ENCODE results near the gene PTH2R.
"Not testable (repeated sequence)": the region's sequence is repeated elsewhere in the genome, so short reads cannot be mapped to it uniquely, and the experiment has no call there.

The PTH2R gene, protein sequence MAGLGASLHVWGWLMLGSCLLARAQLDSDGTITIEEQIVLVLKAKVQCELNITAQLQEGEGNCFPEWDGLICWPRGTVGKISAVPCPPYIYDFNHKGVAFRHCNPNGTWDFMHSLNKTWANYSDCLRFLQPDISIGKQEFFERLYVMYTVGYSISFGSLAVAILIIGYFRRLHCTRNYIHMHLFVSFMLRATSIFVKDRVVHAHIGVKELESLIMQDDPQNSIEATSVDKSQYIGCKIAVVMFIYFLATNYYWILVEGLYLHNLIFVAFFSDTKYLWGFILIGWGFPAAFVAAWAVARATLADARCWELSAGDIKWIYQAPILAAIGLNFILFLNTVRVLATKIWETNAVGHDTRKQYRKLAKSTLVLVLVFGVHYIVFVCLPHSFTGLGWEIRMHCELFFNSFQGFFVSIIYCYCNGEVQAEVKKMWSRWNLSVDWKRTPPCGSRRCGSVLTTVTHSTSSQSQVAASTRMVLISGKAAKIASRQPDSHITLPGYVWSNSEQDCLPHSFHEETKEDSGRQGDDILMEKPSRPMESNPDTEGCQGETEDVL

DNA sequence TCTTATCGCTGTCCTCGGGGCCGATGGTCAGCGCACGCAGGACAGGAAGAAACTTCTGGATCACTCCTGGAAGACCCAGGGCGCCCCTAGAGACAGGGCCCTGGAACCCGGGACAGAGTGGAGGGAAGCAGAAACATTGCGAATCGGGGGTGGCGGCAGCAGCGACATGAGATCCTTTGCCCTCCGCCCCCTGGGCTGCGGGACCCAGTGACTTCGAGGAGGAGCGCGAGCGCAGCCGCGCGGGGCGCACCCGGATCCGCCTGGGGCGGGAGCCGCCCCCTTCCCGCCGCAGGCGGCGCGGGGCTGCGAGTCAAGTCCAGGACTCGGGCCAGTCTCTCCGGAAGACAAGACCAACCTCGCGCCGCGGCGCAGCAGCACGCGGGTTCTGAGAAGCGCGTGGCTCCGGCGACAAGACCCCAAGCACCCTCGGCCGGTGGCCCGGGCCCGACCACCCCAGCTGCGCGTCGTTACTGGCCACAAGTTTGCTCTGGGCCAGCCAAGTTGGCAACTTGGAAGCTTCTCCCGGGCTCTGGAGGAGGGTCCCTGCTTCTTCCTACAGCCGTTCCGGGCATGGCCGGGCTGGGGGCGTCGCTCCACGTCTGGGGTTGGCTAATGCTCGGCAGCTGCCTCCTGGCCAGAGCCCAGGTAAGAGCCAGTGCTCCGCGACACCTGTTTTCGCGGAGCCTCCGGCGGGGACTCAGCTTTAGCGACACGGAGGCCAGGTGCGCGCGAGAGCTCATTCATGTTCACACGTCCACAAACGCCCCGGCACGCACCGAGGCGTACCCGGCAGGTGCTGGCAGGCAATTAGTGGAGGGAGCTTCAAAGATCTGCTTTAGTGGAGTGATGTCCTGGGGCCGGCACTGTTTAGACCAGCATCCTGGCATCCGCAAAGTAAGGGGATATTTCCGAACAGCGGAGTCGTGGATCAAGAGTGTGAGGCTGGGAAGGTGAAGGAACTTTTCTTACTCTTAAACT, at the start of gene PTH2R:
Gene PTH2R, plus strand, starts transcription at position 319 of the 978 bp plus-strand sequence. Its CDS starts 252 bp downstream, at position 571.
- DNase-seq (ENCODE audit: low read depth in 3 of 3, low spot score in 1 of 3) = no peak

DNA sequence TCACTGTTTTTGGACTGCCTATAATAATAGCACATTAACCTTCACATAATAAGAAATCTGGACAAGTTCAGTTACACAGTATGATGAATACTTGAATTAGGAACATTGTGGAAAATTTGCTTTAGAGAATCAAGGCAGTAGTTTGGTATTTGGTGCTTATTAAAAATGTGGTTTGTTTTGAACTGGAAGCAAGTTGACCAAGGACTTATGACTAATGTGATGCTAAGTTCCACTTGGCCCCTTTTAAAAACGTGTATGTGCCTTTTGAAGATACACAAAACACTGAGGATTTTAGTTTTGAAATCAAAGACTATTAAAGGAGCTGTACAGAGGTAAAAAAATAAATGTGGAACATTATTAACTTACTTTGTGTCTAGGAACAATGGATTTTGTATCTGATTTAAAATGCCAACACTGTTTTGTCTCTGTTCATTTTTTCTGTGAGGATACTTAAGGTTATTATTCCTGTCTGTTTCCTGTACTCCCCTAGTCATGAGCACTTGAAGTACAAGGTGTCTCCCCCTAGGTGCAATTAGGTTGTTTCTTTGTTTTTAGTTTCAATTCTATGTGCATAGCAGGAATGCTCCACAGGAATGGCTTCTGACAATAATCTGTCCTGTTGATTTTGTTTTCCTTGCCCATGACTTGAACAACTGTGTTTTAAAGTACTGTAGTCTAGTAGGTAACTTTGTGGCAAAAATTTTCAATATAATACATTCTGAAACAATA, 49.6 kb upstream of the PTH2R start:
- DNase-seq (ENCODE audit: low read depth in 3 of 3, low spot score in 1 of 3) = no peak

DNA sequence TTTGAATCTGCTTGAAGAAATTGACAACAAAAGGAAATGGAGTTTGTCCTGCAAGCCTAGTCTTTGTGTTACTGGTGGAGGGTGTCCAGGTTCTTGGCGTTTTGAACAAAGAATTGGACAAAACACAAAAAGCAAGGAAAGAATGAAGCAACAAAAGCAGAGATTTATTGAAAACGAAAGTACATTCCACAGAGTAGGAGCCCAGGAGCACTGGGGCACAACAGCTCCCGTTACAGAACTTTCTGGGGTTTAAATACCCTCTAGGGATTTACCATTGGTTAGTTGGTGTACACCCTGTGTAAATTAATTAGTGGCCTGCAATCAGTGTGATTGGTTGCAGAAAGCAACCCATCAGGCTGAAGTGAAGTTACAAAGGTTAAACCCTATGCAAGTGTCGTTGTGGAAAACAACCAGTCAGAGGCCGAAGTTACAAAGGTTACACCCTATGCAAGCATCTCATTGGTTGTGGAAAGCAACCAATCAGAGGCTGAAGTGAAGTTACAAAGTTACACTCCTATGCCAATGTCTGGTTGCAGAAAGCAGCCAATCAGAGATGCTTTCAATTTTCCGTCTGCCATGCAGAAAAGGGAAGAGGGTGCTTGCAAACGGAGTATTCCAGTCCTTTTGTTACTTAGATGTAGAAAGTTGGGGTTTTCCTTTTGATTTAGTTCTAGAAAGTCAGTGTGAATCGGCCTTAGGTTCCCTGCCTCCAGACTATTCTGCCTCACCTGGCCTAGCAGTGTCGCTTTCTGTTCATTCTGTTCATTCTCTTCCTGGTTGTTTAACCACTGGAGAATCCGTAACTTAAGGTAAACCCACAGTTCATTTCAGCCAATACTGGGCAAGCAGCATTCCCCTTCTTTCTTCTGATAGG, 47.6 kb upstream of the PTH2R start:
- no peak for DNase-seq (ENCODE audit: low read depth in 3 of 3, low spot score in 1 of 3)

DNA sequence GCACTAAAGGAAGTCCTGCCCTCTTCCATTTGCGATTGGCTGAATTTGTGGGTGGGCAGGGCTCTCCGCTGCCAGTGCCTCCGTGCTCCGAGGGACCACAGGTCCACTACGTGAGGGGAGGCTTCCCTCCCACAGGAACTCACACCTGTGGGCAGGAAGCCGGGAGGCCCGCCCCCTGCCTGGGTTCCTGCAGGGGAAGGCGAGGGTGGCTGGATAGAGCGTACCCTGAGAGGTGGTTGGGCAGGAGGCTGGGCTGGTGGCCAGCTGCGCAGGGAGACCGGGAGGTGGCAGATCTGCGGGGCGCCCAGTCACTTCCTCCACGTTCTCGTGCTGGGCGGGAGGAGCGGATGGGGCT, 47.0 kb upstream of the PTH2R start:
- DNase-seq (ENCODE audit: low read depth in 3 of 3, low spot score in 1 of 3) = no peak

DNA sequence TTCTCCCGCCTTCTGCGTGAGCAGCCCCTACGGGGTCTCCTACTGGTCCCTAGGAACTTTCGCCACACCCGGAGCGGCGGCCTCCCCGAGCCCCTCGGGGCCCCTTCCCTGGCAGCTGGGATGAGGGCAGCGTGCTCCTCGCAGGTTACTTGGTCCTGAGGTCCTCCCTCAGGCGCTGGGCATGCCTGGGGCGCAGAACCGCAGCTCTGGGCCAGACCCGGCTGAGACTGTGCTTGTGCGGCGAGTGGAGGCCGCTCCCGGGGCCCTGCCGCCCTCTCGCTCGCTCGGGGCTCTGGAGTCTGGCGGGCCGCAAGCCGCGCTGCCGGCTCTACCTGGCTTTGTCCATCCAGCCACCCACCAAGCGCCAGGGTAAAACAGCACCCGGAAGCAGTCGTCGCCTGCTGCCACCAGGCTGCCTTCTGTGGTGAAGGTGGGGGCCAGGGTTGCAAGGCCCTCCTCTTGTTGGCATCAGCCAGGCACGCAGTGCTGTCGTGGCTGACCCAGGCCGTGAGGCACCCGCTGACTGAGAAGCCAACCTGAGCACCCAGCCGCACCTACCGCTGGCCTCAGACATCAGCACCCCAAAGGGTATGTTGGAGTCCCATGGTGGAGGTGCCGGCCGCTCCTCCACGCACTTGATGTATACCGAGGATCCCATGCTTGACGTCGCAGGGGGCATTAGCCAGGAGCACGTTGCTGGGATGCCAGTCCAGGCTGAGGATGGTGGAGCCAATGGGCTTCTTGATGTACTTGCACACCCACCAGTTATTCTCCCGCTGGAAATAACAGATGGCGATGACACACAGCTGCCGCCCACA, 46.1 kb upstream of the PTH2R start:
- no peak for DNase-seq (ENCODE audit: low read depth in 3 of 3, low spot score in 1 of 3)

DNA sequence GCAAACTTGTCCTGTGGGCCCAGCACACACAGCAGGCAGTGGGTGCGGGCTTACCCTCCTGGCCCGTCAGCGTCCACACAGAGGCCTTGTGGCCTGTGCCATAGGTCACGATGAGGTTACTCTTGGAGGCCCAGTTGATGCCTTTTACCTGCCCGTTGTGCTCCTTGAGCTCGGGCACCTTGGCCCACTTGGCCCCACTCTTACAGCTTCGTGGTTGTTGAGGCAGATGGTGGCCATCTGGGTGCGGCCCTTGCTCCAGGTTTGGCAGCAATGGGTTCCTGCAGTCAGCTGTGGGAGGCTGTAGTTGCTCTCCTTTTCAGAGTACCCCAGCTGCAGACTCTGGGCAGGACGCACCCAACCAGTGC, 45.5 kb upstream of the PTH2R start:
- DNase-seq (ENCODE audit: low read depth in 3 of 3, low spot score in 1 of 3) = no peak

DNA sequence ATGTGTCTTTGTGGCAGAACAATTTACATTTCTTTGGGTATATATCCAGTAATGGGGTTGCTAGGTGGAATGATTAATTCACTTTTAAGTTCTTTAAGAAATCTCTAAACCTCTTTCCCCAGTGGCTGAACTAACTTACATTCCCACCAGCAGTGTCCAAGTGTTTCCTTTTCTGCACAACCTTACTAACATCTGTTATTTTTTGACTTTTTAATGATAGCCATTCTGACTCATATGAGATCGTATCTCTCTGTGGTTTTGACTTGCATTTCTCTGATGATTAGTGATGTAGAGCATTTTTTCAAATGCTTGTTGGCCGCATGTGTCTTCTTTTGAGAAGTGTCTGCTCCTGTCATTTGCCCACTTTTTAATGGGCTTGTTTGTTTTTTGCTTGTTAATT, 43.1 kb upstream of the PTH2R start:
- no peak for DNase-seq (ENCODE audit: low read depth in 3 of 3, low spot score in 1 of 3)

DNA sequence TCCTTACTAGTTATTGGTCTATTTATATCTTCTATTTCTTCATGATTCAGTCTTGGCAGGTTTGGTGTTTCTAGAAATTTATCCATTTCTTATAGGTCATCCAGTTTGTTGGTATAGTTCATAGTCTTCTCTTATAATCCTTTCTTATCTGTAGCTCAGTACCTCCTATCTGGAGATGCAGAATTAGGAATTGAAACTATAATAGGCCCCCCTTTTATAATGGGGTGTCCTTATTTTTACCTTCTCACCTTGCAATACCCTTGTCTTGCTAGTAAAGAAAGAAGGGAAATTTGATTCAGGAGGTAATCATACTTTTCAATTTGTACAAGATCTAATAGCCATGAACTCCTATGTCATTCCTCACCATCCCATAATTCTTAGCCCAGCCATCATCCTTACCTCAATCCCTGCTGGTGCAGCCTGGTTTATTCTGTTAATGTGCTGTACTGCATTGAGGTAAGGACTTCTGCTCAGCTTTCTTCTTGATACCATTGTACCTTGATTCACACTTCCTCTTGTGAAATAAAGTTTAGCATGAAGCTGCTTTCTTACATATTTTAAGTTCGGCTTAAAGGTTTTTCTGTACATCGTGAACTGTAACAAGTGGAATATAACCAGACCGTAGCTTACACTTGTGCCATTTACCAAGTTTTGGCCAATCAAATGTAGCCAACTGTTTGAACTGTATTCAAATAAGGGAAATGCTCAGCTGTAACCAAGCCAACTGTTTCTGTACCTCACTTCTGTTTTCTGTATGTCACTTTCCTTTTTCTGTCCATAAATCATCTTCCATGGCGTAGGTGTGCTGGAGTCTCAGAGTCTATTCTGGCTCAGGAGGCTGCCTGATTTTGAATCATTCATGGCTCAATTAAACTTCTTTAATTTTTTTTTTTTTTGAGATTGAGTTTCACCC, 40.1 kb upstream of the PTH2R start:
- DNase-seq (ENCODE audit: low read depth in 3 of 3, low spot score in 1 of 3) = no peak

DNA sequence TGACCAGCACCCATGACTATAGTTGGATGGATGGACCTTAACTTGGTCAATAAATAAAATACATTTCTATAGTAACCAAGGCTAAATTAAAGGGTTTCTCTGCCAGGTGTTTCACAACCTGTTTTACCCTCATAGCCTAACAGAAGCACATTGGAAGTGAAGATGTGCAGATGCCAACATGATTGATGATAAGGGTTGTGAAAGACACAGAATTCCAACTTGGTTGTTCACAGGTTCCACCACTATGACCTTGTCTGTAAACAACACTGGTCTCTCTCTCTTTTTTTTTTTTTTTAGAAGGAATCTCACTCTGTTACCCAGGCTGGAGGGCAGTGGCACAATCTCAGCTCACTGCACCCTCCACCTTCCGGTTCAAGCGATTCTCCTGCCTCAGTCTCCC, 37.5 kb upstream of the PTH2R start:
- no peak for DNase-seq (ENCODE audit: low read depth in 3 of 3, low spot score in 1 of 3)

DNA sequence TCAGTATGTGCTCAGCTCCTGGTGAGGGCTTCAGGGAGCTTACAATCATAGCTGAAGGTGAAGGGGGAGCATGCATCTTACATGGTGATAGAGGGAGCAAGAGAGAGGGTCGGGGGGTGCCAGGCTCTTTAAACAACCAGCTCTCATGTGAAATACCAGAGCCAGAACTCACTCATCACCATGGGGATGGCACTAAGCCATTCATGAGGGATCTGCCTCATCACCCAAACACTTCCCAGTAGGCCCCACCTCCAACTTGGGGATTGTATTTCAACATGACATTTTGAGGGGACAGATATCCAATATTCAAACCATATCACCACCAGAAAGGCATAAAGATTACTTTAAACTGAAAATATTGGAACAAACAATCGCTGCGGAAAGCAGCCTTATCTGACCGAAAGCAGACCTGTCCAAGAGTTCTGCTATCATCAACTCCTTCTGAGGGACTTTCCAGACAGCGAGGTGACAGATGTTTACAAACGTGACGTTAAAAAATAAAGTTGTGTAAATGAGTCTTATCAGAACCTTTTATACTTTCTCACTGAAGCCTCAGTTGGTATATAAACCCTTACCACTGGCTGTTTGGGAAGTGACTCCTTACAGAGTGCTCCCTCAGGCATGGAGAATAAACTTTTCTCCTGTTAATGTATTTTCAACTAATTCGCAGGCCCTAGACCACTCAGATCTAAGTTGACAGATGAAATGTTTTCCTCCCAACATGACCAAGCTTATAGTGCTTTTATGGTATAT, 35.5 kb upstream of the PTH2R start:
- DNase-seq (ENCODE audit: low read depth in 3 of 3, low spot score in 1 of 3) = no peak

DNA sequence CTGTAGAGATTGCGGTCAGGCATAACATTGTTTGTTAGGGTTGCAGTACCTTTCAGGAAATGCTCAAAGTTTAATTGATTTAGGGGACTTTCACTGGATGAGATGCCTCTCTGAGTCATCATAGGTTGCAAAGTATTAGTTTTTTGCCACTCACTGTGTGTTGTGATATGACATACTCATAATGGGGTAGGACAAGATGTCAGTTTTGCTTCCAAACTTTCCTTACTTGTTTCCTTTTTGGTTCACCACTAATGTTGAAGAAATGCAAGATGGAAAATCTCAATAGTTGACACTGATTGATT, 35.0 kb upstream of the PTH2R start:
- DNase-seq (ENCODE audit: low read depth in 3 of 3, low spot score in 1 of 3) = no peak

DNA sequence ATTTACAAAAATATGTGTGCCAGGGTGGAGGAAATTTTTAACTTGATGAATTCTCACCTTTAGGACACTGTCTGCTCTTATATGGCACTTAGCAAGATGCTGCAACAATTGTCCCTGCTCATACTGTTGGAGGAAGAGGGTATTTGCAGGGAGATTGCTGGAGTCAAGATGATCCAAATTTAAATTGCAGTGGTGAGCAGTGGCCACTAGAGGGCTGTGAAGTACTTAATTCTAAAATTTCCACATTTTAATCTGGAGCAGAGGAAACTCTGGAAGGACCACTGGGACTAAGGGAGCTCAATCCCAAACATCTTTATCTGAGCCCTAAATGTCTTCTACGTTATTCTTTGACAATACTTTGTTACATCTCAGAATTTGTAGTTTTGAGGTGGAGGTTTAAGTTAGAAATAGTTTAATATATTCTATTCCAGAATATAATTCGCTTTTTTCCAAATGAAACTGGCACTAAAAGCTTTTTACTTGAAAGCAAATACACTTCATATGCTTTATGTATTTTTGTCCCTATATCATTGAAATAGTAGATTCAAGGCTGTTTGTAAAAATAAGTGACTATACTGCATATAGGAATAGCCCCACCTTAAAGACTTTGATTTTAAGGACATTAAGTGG, 33.0 kb upstream of the PTH2R start:
- DNase-seq (ENCODE audit: low read depth in 3 of 3, low spot score in 1 of 3) = no peak

DNA sequence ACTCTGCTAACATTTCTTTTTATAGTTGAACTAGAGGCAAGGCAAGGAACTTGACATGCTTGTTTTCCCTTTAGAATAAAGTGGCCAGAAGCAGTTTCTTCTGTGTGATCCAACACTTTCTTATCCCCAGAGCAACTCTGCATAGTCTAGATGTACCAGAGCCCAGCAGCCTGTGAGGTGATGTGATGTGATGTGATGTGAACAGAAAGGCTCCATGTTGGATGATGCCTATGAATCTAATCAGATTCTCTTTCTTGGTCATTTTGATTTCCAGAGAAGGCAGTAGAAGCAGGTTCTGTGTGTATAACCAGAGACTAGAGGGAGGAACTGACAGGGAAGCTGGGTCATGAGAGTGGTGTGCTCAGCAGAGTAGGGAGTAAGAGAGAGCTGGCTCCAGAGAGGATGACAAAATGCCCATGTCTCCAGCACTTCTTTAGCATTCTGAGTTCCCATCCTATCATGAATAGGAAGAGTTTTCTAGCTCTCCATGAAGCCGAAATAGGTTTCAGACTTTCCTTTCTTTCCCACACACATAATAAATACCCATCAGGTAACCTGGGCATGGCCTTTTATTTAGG, 31.0 kb upstream of the PTH2R start:
- DNase-seq (ENCODE audit: low read depth in 3 of 3, low spot score in 1 of 3) = no peak

DNA sequence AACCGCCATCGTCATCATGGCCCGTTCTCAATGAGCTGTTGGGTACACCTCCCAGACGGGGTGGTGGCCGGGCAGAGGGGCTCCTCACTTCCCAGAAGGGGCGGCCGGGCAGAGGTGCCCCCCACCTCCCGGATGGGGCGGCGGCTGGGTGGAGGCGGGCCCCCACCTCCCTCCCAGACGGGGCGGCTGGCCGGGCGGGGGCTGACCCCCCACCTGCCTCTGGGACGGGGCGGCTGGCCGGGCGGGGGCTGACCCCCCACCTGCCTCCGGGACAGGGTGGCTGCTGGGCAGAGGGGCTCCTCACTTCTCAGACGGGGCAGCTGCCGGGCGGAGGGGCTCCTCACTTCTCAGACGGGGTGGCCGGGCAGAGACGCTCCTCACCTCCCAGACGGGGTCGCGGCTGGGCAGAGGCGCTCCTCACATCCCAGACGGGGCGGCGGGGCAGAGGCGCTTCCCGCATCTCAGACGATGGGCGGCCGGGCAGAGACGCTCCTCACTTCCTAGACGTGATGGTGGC, 29.2 kb upstream of the PTH2R start:
- not testable (repeated sequence) for DNase-seq (ENCODE audit: low read depth in 3 of 3, low spot score in 1 of 3)

DNA sequence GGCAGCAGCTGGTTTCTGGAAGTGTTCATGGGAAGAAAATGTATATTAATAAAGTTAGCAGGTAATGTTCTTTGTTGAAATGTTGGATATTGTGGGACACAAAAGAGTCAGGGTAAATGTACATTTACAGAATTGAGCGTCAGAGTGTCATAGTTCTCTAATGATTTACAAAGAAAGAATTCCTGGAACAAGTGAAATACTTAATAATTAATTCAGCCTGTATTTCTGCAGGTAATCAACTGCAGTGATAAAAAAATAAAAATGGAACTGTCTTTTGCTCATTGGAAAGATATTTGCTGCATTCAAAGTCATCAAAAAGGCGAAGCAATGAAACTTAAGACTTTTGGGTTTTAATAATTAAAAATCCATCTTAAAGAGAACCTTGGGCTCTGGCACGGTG, 27.4 kb upstream of the PTH2R start:
- DNase-seq (ENCODE audit: low read depth in 3 of 3, low spot score in 1 of 3) = no peak

DNA sequence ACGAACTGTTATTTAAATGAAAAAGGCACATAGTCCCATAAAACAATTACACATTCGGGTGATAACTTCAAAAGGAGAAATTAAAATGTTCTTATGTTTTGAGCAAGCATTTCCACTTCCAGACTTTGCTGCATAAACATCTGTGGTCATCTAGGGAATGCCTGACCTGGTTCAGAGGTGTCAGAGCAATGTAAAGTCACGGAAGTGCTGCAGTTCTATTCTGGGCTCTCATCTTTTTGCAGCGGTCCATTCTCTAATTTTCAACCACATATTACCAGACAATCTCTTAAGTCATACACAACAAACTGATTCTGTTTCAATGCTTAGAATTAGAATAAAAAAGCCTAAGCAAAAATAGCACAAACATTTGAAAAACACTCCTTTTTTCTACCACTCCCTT, 22.0 kb upstream of the PTH2R start:
- DNase-seq (ENCODE audit: low read depth in 3 of 3, low spot score in 1 of 3) = no peak

DNA sequence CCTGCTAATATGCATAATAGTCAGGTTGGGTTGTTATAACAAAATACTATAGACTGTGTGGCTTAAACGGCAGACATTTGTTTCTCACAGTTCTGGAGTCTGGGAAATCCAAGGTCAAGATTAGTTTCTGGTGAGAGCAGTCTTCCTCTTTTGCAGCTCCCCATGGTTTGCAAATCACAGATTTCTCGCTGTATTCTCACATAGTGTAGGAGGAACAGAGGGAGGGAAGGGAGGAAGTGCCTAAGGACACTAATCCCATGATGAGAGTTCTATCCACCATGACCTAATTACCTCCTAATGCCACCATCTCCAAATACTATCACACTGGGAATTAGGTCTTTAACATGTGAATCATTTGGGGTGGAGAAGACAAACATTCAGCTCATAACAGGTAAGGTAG, 20.1 kb upstream of the PTH2R start:
- no peak for DNase-seq (ENCODE audit: low read depth in 3 of 3, low spot score in 1 of 3)
